Iris pigment epithelial cell (primary cell): ENCODE data around the gene DBNDD1.
"Not testable (repeated sequence)": the region's sequence is repeated elsewhere in the genome, so short reads cannot be mapped to it uniquely, and the experiment has no call there.

ENCODE experiments used
- DNase-seq: peaks from one replicate; pipeline ENCODE4 v3.0.0-alpha.2; 2011; ENCODE audit warnings: low read depth

Gene DBNDD1

DNA sequence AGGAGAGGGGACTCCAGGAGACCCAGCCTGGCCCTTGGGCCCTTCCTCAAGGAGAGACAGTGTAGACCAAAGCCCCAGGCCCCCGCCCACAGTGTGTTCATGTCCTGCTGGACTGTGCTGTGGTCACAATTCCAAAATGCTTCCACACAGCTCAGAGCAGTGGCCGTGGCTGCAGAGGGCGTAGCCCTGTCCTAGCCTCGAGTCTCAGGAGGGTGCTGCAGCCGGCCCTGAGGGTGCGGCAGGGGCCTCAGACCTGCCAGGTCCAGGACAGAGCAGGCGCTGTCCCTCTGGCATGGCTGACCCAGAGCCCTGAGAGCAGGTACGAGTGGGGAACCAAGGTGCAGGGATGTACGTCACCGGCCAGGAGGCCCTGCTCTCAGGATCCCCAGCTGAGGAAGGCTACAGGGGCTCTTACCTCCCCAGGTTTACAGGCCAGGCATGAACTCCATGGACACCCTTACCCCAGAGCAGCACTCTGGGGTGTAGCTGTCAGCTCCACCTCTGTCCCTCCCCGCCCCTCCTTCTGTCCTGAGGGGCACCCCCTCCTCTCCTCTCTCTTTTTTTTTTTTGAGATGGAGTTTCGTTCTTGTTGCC is 7.3 kb downstream of the DBNDD1 start:
- DNase-seq, result no peak

DNA sequence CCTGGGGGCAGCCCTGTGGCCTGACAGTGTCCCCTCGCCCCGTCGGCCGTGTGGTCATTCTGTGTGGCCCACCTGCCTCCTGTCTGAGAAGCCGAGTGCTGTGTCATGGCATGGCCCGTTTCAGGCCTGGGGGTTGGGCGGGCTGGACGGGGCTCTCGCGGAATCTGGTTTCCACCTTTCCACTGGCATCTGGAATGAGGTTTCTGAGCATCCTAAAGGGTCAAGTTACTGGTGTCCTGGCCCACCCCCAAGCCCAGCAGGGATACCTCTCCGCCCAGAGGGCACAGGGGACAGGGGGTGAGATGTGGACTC is 7.8 kb downstream of the DBNDD1 start:
- no peak for DNase-seq

DNA sequence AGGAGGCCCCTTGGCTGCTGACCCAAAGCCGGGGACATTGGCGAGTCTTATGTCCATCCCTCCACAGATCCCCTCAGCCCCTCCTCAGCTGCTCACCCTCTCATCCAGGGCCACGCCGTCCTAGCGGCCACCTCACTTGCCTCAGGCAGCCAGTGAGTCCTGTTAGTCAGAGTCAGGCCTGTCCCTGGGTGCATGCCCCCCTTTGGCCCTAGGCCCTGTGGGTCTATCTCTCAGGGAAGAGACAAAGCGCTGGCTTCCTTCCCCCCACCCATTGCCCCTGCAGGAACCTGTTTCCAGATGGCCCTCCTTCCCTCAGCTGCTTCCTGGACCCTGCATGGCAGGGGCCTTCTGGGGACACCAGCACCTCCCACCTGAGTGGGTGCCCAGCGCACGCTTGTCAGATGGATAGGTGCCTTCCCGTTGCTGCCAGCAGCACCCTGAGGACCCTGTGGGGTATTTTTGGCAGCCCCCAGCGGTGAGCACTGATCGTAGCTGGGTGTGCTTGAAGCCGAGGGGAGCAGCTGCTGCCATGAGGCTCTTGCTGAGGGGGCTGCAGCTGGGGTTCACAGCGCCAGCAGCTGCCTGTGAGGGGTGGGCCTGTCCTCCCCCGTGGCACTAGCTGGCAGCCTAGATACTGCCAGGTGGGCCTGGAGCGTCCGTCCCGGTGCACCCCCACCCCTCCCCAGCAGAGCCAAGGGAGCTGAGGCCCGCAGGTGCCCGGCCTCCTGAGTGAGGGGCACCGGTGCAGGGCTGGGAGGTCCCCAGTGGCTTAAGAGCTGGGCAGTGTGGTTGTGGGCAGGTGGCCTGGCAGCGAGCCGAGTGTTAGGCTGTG is 8.4 kb downstream of the DBNDD1 start:
- no peak for DNase-seq

DNA sequence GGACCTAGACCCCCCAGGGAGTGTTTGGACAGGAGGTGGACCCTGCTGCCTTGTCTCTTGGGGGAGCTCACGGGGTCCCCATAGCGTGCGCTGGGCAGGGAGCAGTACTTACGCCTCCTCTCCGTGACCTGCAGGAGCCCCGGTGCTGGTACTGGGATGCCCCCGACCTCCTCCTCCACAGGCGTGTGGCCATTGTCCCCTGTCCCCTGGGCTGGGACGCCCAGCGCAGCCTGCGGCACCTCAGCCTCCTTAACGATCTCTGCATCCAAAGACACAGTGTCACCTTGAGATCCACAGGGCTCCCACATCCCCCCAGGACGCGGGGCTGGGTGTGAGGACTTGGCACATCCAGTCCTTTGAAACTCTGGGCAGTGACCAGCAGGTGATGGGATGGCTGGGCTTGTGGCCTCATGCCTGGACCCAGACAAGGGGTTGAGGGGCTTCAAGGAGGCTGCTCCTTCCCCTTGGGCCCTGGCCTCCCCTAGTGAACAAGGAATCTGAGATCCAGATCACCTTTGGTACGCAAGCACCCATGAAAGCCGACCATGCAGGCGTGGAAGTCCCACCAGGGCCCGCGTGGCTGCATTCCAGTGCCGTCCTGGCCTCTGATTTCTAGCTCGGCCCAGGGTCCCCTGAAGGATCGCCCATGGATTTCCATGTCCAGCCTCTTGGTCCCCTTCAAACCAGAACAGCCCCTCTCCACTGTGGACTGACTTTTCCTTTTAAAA is 9.9 kb downstream of the DBNDD1 start:
- DNase-seq, result no peak

GRCh38 chr16:90008708-90009145 is 10.5 kb downstream of the DBNDD1 start:
- peak; percentile 20 for DNase-seq

- not testable (repeated sequence) for DNase-seq
These were observed 11.5 kb downstream of the DBNDD1 start for GRCh38 chr16:90007635-90008234.

DNA sequence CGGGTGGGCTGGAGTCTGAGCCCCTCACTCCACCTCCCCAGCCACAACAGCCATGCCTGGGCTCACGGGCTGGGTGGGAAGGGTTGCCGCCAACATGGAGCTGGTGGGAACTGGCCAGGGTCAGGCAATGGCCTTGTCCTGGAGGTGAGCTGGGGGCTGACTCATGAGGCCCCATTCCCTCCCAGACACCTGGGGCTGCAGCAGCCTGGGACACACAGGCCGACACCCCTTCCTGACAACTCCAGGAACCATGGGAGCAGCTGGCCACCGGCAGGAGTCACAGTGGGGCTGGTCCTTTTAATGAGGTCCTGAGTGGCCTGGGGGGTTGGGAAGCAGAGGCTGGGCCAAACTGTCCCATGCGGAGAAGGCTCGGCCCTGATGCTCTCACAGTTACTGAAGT is 12.2 kb downstream of the DBNDD1 start:
- DNase-seq, result no peak

GRCh38 chr16:90005956-90006663 is 13.1 kb downstream of the DBNDD1 start:
- DNase-seq, result no peak

GRCh38 chr16:90004577-90004976 is 14.7 kb downstream of the DBNDD1 start:
- no peak for DNase-seq

GRCh38 chr16:90002759-90003158 is 16.5 kb downstream of the DBNDD1 start:
- DNase-seq, result no peak

DNA sequence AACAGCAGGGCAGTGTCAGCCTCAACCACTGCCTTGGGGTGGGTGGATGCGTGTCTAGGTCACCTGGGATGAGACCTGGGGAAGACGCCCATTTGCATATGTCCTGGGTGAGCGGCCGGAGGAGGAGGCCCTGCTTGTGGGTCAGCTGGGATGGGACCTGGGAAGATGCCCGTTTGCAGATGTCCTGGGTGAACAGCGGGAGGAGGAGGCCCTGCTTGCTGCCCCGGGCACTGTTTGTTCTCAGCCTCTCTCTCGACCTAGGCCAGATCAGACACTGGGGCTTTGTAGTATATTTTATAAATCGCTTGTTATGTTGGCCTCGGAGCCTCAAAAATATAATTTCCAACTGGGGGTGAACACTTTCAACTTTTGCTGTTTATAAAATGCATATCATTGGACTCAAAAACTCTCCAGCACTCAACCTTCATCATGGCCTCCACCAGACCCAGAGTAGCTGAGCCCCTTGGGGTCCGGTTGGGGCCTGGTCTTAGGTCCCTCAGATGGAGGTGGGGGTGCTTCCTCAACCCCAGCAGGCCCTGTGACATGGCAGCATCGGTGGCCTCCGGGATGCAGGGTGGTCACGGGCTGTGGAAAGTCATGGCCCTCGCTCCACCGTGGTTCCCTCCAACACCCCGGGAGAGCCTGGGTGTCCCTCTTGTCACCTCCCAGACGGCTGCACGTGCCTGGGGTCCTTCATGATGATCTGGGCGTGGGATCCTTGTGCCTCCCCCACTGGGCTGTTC is 17.3 kb downstream of the DBNDD1 start:
- no peak for DNase-seq

- DNase-seq, result no peak
These were observed 18.4 kb downstream of the DBNDD1 start for GRCh38 chr16:90000733-90001427.

- no peak for DNase-seq
These were observed 19.3 kb downstream of the DBNDD1 start for GRCh38 chr16:89999831-90000574.

DNA sequence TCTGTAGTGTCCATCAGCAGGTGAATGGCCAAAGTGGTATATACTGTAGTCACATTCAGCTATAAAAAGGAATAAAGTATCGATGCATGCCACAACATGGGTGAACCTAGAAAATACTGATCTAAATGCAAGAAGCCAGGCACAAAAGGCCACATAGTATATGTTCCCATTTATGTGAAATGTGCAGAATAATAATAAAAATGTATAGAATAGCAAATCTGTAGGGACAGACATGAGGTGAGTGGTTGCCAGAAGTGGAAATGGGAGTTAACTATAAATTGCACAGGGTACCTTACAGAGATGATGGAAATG is 23.1 kb downstream of the DBNDD1 start:
- DNase-seq, result no peak

- peak; percentile 59 for DNase-seq
These were observed 23.6 kb downstream of the DBNDD1 start for GRCh38 chr16:89995475-89996177.

- peak; percentile 88 for DNase-seq
These were observed 24.4 kb downstream of the DBNDD1 start for GRCh38 chr16:89994721-89995474.

GRCh38 chr16:89994389-89994720 is 24.9 kb downstream of the DBNDD1 start:
- DNase-seq, result no peak

DNA sequence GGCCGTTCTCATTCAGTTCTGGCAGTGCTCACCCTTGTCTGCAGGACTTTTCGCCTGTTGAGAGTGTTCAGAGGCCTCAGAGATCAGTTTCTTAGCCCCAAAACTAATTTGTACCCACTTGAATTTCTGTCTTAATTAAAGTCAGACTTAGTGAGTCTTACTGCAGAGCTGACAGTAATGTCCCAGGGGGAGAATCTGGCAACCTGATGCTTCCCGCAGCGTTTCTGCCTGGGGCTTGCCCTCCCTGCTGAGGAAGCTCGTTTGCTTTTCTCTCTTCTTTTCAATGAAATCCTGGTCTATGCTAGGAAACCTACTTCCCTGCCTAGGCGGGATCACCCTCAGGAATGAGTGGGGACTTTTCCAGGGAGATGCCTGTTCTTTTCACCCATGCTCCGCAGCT is 25.3 kb downstream of the DBNDD1 start:
- DNase-seq, result no peak

DNA sequence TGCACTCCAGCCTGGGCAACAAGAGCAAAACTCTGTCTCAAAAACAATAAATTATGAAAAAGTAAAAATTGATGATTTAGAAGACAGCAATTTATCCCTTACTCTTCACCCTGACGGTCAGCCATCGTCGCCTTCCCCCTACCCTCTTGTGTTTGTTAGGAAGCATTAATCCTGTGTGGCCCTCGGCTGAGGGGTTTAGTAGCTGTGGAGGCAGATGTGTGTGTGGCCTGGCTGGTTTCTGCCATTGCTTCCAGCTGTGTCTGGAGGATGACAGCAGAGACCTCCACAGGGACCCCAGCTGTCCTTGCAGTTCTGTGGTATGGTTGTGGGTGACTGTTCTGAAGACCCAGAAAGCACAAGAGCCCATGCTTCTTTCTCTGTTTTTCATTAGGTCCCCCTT is 25.9 kb downstream of the DBNDD1 start:
- DNase-seq, result no peak
